ENCODE data around the gene KMO.

The KMO gene

DNA sequence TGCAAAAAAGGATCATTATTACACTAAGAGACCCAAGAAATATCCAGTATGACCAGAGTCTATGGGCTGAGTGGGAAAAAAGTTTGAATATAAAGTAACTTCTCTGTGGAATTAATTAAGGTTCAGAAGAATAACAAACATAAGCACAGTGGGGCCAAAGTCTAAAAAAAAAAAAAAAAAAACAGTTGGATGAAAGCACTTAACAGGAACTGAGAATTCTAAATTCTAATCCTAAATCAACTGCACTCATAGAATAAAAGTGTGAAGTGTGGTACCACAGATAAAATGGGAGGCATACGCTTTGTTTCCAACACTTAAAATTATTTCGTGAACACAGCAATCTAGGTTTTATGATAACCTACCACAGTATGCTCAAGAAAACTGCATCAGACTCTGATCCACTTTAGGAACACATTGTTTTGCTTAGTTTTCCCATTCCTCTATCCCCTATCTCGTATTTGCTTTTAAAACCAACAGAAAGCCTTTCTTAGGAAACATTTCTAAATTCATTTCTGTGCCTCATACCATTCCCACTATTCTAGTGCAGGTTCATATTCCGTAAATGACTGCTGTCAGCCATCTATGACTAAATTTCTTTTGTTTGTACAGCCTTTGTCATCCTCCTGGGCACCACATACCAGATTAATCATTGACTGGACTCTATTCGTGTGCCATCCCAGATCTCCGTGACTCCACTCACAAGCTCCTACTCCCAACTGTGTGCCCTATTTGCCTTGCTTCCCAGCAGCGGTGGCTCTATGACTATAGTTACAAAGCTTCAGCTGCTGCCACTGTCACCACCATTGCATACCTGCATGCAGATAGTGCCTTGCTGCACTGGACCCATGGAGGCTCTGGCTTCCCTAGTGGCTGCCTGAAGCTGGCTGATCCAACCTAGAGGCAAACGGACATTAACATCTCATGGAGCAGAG lies 83.1 kb downstream of the KMO start:
- H3K9me3 Mint-ChIP-seq = no peaks in the 10 kb centered on the region
- H3K36me3 Mint-ChIP-seq (ENCODE audit: low read depth) = no peaks in the 10 kb centered on the region
- no peaks in the 10 kb centered on the region for H3K27me3 Mint-ChIP-seq (ENCODE audit: low read depth)
- H3K27ac Mint-ChIP-seq = no peak overlapping the region
- H3K4me1 Mint-ChIP-seq (ENCODE audit: low read depth) = peaks cover 4% of the 10 kb centered on the region
- no peak overlapping the region for H3K4me3 Mint-ChIP-seq

DNA sequence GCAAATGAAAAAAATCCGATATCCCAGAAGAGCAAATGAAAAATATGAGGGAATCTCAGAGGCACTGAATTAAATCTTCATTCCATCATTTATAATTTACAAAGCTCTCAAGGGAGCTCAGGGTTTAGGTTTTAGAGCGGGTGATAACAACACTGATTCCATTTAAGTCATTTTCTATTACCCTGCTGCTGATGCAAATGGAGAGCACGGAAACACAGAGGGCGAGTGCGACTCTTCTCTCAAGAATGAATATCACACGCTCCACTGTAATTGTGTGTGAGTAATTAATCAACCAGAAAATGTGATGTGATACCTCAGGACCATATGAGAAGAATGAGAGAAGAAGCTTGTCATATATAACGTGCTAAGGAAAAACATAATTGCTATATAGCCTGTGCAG lies 85.2 kb downstream of the KMO start:
- peaks cover 4% of the 10 kb centered on the region for H3K4me1 Mint-ChIP-seq (ENCODE audit: low read depth)
- no peak overlapping the region for H3K4me3 Mint-ChIP-seq
- no peaks in the 10 kb centered on the region for H3K9me3 Mint-ChIP-seq
- H3K27ac Mint-ChIP-seq = no peak overlapping the region
- H3K36me3 Mint-ChIP-seq (ENCODE audit: low read depth) = no peaks in the 10 kb centered on the region
- H3K27me3 Mint-ChIP-seq (ENCODE audit: low read depth) = no peaks in the 10 kb centered on the region

- Mint-ChIP-seq H3K9me3 (no peaks in the 10 kb centered on the region), H3K36me3 (ENCODE audit: low read depth) (no peaks in the 10 kb centered on the region), H3K27me3 (ENCODE audit: low read depth) (no peaks in the 10 kb centered on the region), H3K27ac (no peak overlapping the region), H3K4me3 (no peak overlapping the region), H3K4me1 (ENCODE audit: low read depth) (peaks cover 4% of the 10 kb centered on the region)
These were observed 90.5 kb downstream of the KMO start for GRCh38 chr1:241622669-241623068.

DNA sequence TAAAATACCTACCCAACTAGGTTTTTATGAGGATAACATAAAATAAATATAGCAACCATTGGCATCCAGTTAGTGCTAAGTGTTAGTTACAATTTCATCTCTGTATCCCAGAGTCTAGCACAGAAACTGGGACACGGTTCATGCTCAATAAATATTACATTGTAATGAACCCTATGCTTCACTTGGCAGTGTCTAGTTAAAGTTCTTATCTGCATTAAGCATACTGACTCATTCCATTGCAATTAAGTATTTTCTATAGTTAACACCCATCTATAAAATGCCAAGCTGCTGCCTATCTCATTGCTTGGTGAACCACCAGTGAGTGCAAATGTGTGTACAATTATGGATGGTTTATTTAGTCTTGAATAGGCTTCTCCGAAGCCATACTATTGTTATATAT lies 92.8 kb downstream of the KMO start:
- Mint-ChIP-seq H3K9me3 (no peaks in the 10 kb centered on the region), H3K36me3 (ENCODE audit: low read depth) (no peaks in the 10 kb centered on the region), H3K27me3 (ENCODE audit: low read depth) (no peaks in the 10 kb centered on the region), H3K27ac (no peak overlapping the region), H3K4me3 (no peak overlapping the region), H3K4me1 (ENCODE audit: low read depth) (peaks cover 12% of the 10 kb centered on the region)

DNA sequence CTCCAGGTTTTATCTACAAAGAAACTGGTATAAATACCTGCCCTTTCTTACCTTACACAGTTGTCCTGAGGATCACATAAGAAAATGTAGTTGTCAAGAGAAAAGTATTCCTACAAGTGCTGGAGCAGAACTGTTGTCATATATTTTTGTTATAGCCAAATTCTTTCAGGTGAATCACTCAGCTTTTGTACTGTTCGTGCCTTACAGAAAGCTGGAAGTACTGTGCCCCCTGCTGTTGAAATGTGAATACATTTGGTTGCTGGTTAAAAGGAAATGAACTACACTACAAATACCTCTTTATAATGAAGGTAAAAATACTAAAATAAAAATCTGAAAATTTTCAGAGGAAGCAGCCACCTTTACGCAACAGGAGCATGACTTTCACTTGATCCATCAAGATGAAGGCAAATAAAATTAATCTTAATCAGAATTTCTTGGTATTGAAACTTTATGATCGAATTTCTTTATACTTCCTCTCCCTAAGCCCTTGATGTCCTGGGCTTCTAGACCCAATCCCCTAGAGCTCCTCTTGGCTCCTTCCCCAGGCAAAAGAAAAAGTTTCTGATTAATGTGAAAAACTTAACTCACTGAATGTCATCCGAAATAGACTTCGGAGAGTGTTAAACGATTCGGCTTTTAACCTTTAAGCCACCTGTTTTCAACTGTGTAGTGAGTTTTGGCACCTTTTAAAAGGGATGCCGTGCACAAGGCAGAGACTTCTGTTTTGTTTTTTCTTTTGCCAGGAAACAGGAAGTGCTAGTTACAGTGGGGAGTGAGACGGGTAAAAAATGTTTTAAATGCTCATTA lies 95.5 kb downstream of the KMO start:
- H3K4me3 Mint-ChIP-seq = peak overlapping the region; percentile 73
- H3K27me3 Mint-ChIP-seq (ENCODE audit: low read depth) = no peaks in the 10 kb centered on the region
- H3K4me1 Mint-ChIP-seq (ENCODE audit: low read depth) = peaks cover 16% of the 10 kb centered on the region
- peak overlapping the region; percentile 92 for H3K27ac Mint-ChIP-seq
- peaks cover 3% of the 10 kb centered on the region for H3K36me3 Mint-ChIP-seq (ENCODE audit: low read depth)
- no peaks in the 10 kb centered on the region for H3K9me3 Mint-ChIP-seq

DNA sequence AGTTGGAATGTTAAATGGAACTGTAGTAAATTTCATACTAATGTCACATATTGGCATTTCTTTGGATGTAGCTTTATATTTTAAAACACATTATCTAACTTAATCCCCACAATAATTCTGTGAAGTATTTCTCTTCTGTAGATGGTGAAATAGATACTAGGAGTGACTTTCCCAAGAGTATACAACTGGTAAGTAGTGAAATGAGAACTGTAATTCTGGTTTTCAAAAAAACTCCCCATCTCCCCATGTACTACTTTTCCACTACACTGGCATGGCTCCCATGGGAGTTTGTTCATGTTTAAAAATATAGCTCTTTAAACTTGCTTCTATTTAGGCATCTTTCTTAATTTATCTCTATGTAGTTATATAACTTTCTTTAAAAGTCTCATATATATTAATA lies 97.8 kb downstream of the KMO start:
- Mint-ChIP-seq H3K4me3 (no peak overlapping the region), H3K4me1 (ENCODE audit: low read depth) (peaks cover 16% of the 10 kb centered on the region), H3K27ac (no peak overlapping the region), H3K9me3 (no peaks in the 10 kb centered on the region), H3K36me3 (ENCODE audit: low read depth) (peaks cover 5% of the 10 kb centered on the region), H3K27me3 (ENCODE audit: low read depth) (no peaks in the 10 kb centered on the region)

DNA sequence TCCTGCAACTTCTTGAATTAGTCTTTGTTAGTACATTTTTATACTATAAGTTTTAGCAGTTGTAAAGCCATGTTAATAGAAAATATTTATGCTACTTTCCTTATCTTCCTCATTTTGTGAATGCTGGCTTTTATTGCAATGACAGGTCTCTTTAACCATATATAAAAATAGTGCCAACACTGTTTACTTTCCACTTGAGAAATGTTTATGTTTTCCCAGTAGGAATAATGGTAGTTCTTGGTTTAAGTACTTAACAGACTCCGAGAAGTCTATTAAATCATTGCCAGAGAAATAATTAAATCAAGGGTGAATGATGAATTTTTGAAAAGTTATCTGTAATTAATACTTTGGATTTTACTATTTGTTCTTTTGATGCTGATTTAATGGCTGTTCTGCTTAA lies 98.3 kb downstream of the KMO start:
- H3K27me3 Mint-ChIP-seq (ENCODE audit: low read depth) = no peaks in the 10 kb centered on the region
- no peak overlapping the region for H3K4me3 Mint-ChIP-seq
- H3K9me3 Mint-ChIP-seq = no peaks in the 10 kb centered on the region
- no peak overlapping the region for H3K27ac Mint-ChIP-seq
- peaks cover 10% of the 10 kb centered on the region for H3K36me3 Mint-ChIP-seq (ENCODE audit: low read depth)
- H3K4me1 Mint-ChIP-seq (ENCODE audit: low read depth) = peaks cover 16% of the 10 kb centered on the region

DNA sequence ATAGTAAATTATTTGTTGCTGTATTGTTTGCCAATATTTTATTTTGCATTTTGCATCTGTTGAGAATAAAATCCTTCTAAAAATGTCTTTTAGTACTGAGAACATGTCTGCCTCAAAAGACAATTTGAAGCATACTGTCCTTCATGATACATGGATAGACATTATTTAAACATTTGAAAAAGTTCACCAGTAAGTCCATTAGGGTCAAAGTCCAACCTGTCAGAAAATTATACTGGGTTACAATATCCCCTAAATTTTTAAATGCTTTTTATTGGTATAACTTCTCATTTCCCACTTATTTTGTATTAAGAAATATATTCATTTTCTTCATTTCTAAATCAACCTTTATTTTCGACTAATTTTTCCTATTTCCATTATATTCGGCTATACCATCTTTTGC lies 98.7 kb downstream of the KMO start:
- Mint-ChIP-seq H3K36me3 (ENCODE audit: low read depth) (peaks cover 11% of the 10 kb centered on the region), H3K4me3 (no peak overlapping the region), H3K27me3 (ENCODE audit: low read depth) (no peaks in the 10 kb centered on the region), H3K27ac (no peak overlapping the region), H3K9me3 (no peaks in the 10 kb centered on the region), H3K4me1 (ENCODE audit: low read depth) (peaks cover 16% of the 10 kb centered on the region)

DNA sequence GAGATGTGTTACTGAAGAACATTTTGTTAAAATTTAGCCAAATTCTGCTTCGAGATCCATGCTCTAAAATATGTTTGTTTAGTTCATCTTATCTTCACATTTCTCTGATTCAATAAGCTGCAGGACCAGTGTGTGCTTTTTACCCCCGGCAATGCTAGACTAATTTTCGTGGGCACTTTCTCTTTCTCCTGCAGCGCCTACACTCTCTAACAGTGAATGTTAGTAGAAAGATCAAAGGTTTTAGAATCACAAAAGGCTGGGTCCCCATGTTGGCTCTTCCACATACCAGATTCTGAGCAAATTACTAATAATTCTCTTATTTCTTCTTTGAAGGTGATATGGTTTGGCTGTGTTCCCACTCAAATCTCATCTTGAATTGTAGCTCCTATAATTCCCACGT lies 99.5 kb downstream of the KMO start:
- peaks cover 19% of the 10 kb centered on the region for H3K4me1 Mint-ChIP-seq (ENCODE audit: low read depth)
- H3K27me3 Mint-ChIP-seq (ENCODE audit: low read depth) = no peaks in the 10 kb centered on the region
- no peaks in the 10 kb centered on the region for H3K9me3 Mint-ChIP-seq
- H3K27ac Mint-ChIP-seq = no peak overlapping the region
- H3K36me3 Mint-ChIP-seq (ENCODE audit: low read depth) = peaks cover 11% of the 10 kb centered on the region
- no peak overlapping the region for H3K4me3 Mint-ChIP-seq

DNA sequence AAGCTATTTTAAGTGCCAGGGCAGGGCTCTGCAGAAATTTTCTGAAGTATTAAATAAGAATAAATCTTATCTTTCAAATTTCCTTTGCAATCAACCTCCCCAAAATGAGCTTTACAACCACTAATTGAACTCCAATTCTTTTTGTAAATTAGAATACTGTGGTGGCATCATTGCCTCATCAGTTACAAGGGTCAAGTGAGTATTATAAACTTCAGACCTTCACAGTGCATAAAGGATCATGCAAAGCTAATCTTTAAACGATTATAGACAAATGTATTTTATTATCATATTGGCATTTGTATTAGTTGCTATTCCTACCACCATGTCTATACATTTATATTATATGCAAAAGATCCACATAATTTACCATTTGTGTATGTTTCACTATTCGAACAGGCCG lies 100.8 kb downstream of the KMO start:
- H3K4me1 Mint-ChIP-seq (ENCODE audit: low read depth) = peaks cover 20% of the 10 kb centered on the region
- H3K27ac Mint-ChIP-seq = no peak overlapping the region
- H3K36me3 Mint-ChIP-seq (ENCODE audit: low read depth) = peaks cover 12% of the 10 kb centered on the region

DNA sequence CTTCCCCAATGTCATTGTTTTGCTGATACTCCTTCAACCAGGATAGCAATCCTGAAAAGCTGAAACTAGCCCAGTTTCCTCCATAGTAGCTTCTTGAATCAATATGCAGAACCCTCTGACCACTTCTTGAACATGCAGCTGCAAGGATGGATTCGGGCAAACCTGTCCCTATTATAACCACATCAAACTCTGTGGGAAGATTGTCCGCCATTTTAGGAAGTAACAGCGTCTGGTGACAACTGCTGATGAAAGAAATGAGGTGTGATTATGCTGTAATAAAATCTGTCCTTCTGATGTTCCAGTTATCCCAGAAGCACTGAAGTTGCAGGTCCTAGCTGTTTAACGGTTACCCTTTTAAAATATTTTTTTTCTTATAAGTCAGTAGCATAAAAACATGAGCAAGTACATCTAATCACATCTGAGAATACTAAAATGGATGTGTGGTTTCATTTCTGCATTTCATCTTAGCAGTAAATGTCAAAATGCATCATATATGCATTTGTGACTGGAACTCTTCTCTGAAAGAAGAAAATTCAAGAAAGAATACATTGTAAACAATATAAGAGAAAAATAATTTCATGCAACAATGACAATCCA lies 103.5 kb downstream of the KMO start:
- H3K36me3 Mint-ChIP-seq (ENCODE audit: low read depth) = peaks cover 16% of the 10 kb centered on the region

More for the DNA sequence above, 100.8 kb downstream of the KMO start:
- Mint-ChIP-seq H3K9me3 (no peaks in the 10 kb centered on the region), H3K4me3 (no peak overlapping the region), H3K27me3 (ENCODE audit: low read depth) (no peaks in the 10 kb centered on the region)

DNA sequence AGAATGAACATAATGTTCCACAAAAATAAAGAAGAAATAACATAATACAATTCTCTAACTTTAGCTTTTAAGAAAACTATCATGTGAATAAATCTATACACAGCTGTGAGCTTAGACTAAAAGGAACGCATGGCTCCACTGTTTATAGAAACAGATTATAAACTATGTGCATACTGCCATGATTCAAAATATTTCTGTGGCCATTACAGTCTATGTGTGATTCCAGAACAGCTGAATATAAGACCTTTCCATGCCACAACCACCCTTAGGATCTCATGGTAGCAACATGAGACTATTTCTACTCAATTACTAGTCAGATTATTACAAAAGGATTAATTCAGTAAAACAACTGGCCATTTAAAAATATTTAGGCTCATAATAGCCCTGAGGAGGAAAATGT lies 104.1 kb downstream of the KMO start:
- Mint-ChIP-seq H3K9me3 (no peaks in the 10 kb centered on the region), H3K4me3 (no peak overlapping the region), H3K4me1 (ENCODE audit: low read depth) (peaks cover 27% of the 10 kb centered on the region)

More for the DNA sequence above, 103.5 kb downstream of the KMO start:
- Mint-ChIP-seq H3K27ac (no peak overlapping the region), H3K4me3 (no peak overlapping the region), H3K9me3 (no peaks in the 10 kb centered on the region), H3K4me1 (ENCODE audit: low read depth) (peaks cover 25% of the 10 kb centered on the region), H3K27me3 (ENCODE audit: low read depth) (no peaks in the 10 kb centered on the region)

GRCh38 chr1:241637046-241637590 lies 104.9 kb downstream of the KMO start:
- Mint-ChIP-seq H3K27me3 (ENCODE audit: low read depth) (no peaks in the 10 kb centered on the region), H3K36me3 (ENCODE audit: low read depth) (peaks cover 15% of the 10 kb centered on the region), H3K4me1 (ENCODE audit: low read depth) (peaks cover 26% of the 10 kb centered on the region), H3K4me3 (peak overlapping the region; percentile 20), H3K9me3 (no peaks in the 10 kb centered on the region), H3K27ac (no peak overlapping the region)

More for the DNA sequence above, 104.1 kb downstream of the KMO start:
- no peak overlapping the region for H3K27ac Mint-ChIP-seq
- H3K36me3 Mint-ChIP-seq (ENCODE audit: low read depth) = peaks cover 16% of the 10 kb centered on the region
- H3K27me3 Mint-ChIP-seq (ENCODE audit: low read depth) = no peaks in the 10 kb centered on the region

GRCh38 chr1:241637604-241638003 lies 105.4 kb downstream of the KMO start:
- H3K27me3 Mint-ChIP-seq (ENCODE audit: low read depth) = no peaks in the 10 kb centered on the region
- peaks cover 14% of the 10 kb centered on the region for H3K36me3 Mint-ChIP-seq (ENCODE audit: low read depth)
- H3K9me3 Mint-ChIP-seq = peaks cover 4% of the 10 kb centered on the region
- peak overlapping the region; percentile 75 for H3K4me3 Mint-ChIP-seq
- H3K4me1 Mint-ChIP-seq (ENCODE audit: low read depth) = peaks cover 24% of the 10 kb centered on the region
- H3K27ac Mint-ChIP-seq = no peak overlapping the region

All from T-helper 1 cell treated with Interleukin-12 subunit alpha and Interleukin-12 subunit beta and Interleukin-4 antibody, amounts not matched to agents 30 μg/mL and 1 μg/mL, for 36 hours (primary cell).